B cell (primary cell): ENCODE results near the gene LRRC66. TPM values are rescaled to one million over a fixed set of nuclear protein-coding genes. Genes with fewer than 3 reads are reported as not detected.

ENCODE experiments used
- ATAC-seq: fragments of 200-7000 bp; cut with Tn5 transposase; one replicate; pipeline ENCODE4 v1.10.0; 2021; ENCODE audit warnings: low read depth, mild to moderate bottlenecking, moderate number of reproducible peaks, moderate library complexity
- CTCF ChIA-PET: fragments of 350-600 bp; sonication (Branson Sonifier 250); formaldehyde crosslinking; loops from one replicate; lab custom pipeline; 2021; ENCODE audit warnings: antibody characterized with exemption, inconsistent platforms; lab: Charles Lee
- POLR2A ChIA-PET: fragments of 350-600 bp; sonication (Branson Sonifier 250); formaldehyde crosslinking; loops from one replicate; lab custom pipeline; 2021; ENCODE audit warnings: antibody characterized with exemption; lab: Charles Lee
- DNase-seq: peaks from one replicate; pipeline ENCODE4 v3.0.0; 2013
- H2AFZ ChIP-seq: 2 replicates; pipeline ENCODE4 v1.6.1; 2012; ENCODE audit warnings: mild to moderate bottlenecking, low read depth, low read length; ENCODE audit not compliant: insufficient read depth, poor library complexity, severe bottlenecking
- H3K27ac ChIP-seq, 2 donors: 1 replicate in 1 of 2; 2 replicates in 1 of 2; pipeline ENCODE4 v1.5.1; 2012 to 2013; ENCODE audit warnings: low read length in 2 of 2, mild to moderate bottlenecking in 2 of 2, moderate library complexity in 1 of 2
- H3K27me3 ChIP-seq, 4 experiments: fragments of 200-600 bp in 1 of 4; sonication (generic) in 1 of 4; replicated peaks in 1 of 4; 1 replicate in 2 of 4; 2 replicates in 2 of 4; pipeline versions ENCODE4 v1.6.1 to v1.7.0; 2013 to 2016; ENCODE audit warnings: low read length in 3 of 4, mild to moderate bottlenecking in 2 of 4, mixed read lengths in 1 of 4, moderate library complexity in 1 of 4; ENCODE audit not compliant: insufficient read depth in 4 of 4, control insufficient read depth in 3 of 4; ENCODE audit errors: control extremely low read depth in 1 of 4
- H3K36me3 ChIP-seq, 2 experiments: replicated peaks in 1 of 2; 1 replicate in 1 of 2; 2 replicates in 1 of 2; pipeline versions ENCODE4 v1.6.1 to v1.7.1; 2013; ENCODE audit warnings: low read length in 1 of 2; ENCODE audit not compliant: insufficient read depth in 2 of 2, control insufficient read depth in 1 of 2; ENCODE audit errors: control extremely low read depth in 1 of 2, extremely low read depth in 1 of 2
- H3K4me1 ChIP-seq, 2 donors: fragments of 200-600 bp in 1 of 2; sonication (generic) in 1 of 2; 1 replicate in 1 of 2; 2 replicates in 1 of 2; pipeline versions ENCODE4 v1.5.1 to v1.6.1; 2013 to 2017; ENCODE audit warnings: low read length in 2 of 2; ENCODE audit not compliant: control insufficient read depth in 2 of 2, insufficient read depth in 2 of 2
- H3K4me2 ChIP-seq: replicated peaks from 2 replicates; pipeline ENCODE3; 2012; ENCODE audit warnings: mild to moderate bottlenecking, low read depth, low read length; ENCODE audit not compliant: poor library complexity, severe bottlenecking
- H3K4me3 ChIP-seq, 5 experiments: fragments of 200-600 bp in 1 of 5; sonication (generic) in 1 of 5; 1 replicate in 3 of 5; 2 replicates in 2 of 5; pipeline versions ENCODE4 v1.5.1 to v1.7.0; 2011 to 2016; ENCODE audit warnings: low read length in 4 of 5, mild to moderate bottlenecking in 4 of 5, low read depth in 2 of 5, control low read depth in 1 of 5, moderate library complexity in 1 of 5; ENCODE audit not compliant: insufficient read depth in 1 of 5; ENCODE audit errors: control extremely low read depth in 1 of 5, extremely low read depth in 1 of 5
- H3K79me2 ChIP-seq: fragments of 200-600 bp; sonication (generic); one replicate; pipeline ENCODE4 v1.6.0; 2016; ENCODE audit warnings: low read length; ENCODE audit not compliant: control insufficient read depth, insufficient read depth
- H3K9ac ChIP-seq: fragments of 200-600 bp; sonication (generic); 2 replicates; pipeline ENCODE4 v1.6.1; 2017; ENCODE audit warnings: mild to moderate bottlenecking, low read length, moderate library complexity
- H3K9me3 ChIP-seq, 3 donors: one replicate each; pipeline versions ENCODE4 v1.6.1 to v1.7.1; 2013; ENCODE audit warnings: low read length in 2 of 3; ENCODE audit not compliant: control insufficient read depth in 2 of 3, insufficient read depth in 1 of 3; ENCODE audit errors: control extremely low read depth in 1 of 3
- H4K20me1 ChIP-seq: 2 replicates; pipeline ENCODE4 v1.6.0; 2012; ENCODE audit warnings: mild to moderate bottlenecking, low read length; ENCODE audit not compliant: insufficient read depth, control insufficient read depth, poor library complexity, severe bottlenecking
- H3K27ac Mint-ChIP-seq: one replicate; pipeline ENCODE4 v1.8.0; 2021; ENCODE audit warnings: mixed read lengths
- H3K27me3 Mint-ChIP-seq: one replicate; pipeline ENCODE4 v1.8.0; 2021; ENCODE audit warnings: mixed read lengths
- H3K4me1 Mint-ChIP-seq: one replicate; pipeline ENCODE4 v1.8.0; 2021; ENCODE audit warnings: mixed read lengths
- H3K4me3 Mint-ChIP-seq: one replicate; pipeline ENCODE4 v1.8.0; 2021; ENCODE audit warnings: mixed read lengths
- H3K9me3 Mint-ChIP-seq: one replicate; pipeline ENCODE4 v1.8.0; 2022; ENCODE audit warnings: mixed read lengths; ENCODE audit not compliant: insufficient read depth
- CTCF ChIP-seq: fragments of 200-600 bp; IDR thresholded peaks from one replicate; pipeline ENCODE4 v1.8.0; 2022; ENCODE audit warnings: antibody characterized with exemption, mild to moderate bottlenecking
- EZH2 ChIP-seq: IDR thresholded peaks from 2 replicates; pipeline ENCODE4 v1.6.1; 2012; ENCODE audit warnings: borderline replicate concordance, low read depth, mild to moderate bottlenecking, moderate library complexity, low read length; ENCODE audit not compliant: insufficient read depth, poor library complexity, severe bottlenecking
- WGBS: methylation state at CpG from one replicate; pipeline ENCODE4 v1.1.5; 2013; ENCODE audit warnings: missing lambda C conversion rate; ENCODE audit not compliant: insufficient coverage; 5-methylcytosine and 5-hydroxymethylcytosine counted together
- intact Hi-C: fragments of 100-400 bp; cut with micrococcal nuclease; formaldehyde crosslinking; loops from one replicate; pipeline ENCODE4 v1.10.0; 2022
- polyA plus RNA-seq: library from polyadenylated mRNA; depleted of rRNA; stranded (reverse); fragments of >200 nt; gene quantifications from 2 replicates; pipeline ENCODE4 v1.2.3, GENCODE V29; 2012
- total RNA-seq, 2 donors: library from RNA; stranded (reverse); fragments of 120-200 nt in 1 of 2; gene quantifications; 1 replicate in 1 of 2; 2 replicates in 1 of 2; pipeline versions ENCODE4 v1.2.3 to v1.2.4, GENCODE V29; 2013 to 2022

LRRC66 gene
- total and polyA plus RNA-seq, 2 donors (not counting 1 experiment from before 2014, with no cell fraction given): 0.37 to 0.44 TPM

GRCh38 chr4:52028970-52029369, 8.8 kb upstream of the LRRC66 start:
- DNase-seq: no peak
- POLR2A ChIA-PET: no interaction called here
- intact Hi-C loops: no loop called here
- Histone ChIP-seq H4K20me1 (no peaks in the 10 kb centered on the region), H3K4me1 (no peaks in the 10 kb centered on the region), H2AFZ (no peak overlapping the region), H3K79me2 (no peaks in the 10 kb centered on the region), H3K27me3 (no peaks in the 10 kb centered on the region), H3K9ac (no peak overlapping the region), H3K27ac (no peak overlapping the region), H3K36me3 (no peaks in the 10 kb centered on the region), H3K4me2 (no peak overlapping the region), H3K9me3 (peaks cover 0 to 3% (median 0%) of the 10 kb centered on the region in 3 donors), H3K4me3 (no peak overlapping the region)
- Mint-ChIP-seq H3K9me3 (no peaks in the 10 kb centered on the region), H3K4me1 (no peaks in the 10 kb centered on the region), H3K27ac (no peak overlapping the region), H3K4me3 (no peak overlapping the region), H3K27me3 (no peaks in the 10 kb centered on the region)
- ATAC-seq: no peak
- CTCF ChIA-PET: interaction anchor here (1.4 to 4.0 kb wide), 2 partner anchors 16 to 197 kb away, joined by 4 to 17 read pairs; no protein-coding TSS in a partner anchor
- no CpG with 5 or more reads among the region's 1 CpG for WGBS
- TF ChIP-seq EZH2 (no peak), CTCF (no peak)

DNA sequence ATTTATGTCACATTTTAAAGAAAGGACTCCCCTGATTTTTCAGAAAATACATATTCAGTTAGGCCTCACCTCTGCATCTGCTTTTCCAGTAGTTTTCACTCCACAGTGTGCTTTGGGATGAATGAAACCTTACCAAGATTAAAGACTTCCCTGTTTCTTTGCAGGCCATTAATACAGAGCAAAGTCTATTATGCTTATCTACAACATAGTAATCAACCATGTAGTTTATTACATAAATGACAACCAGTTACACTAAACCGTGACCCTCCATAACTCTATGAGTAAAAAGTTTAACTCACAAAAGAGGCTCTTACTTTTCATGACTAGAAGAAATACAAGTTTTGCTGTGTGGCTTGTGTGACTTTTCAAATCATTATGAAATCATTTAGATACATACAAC, 2.3 kb downstream of the LRRC66 start:
- Mint-ChIP-seq H3K4me3 (no peak overlapping the region), H3K27me3 (no peaks in the 10 kb centered on the region), H3K9me3 (no peaks in the 10 kb centered on the region), H3K27ac (no peak overlapping the region), H3K4me1 (peaks cover 2% of the 10 kb centered on the region)
- Histone ChIP-seq H3K27ac (no peak overlapping the region), H4K20me1 (no peaks in the 10 kb centered on the region), H3K4me2 (no peak overlapping the region), H3K36me3 (peaks cover 0 to under 1% of the 10 kb centered on the region in 2 experiments), H3K9me3 (no peaks in the 10 kb centered on the region), H3K4me1 (no peaks in the 10 kb centered on the region), H3K27me3 (no peaks in the 10 kb centered on the region), H3K9ac (no peak overlapping the region), H2AFZ (no peak overlapping the region), H3K79me2 (no peaks in the 10 kb centered on the region), H3K4me3 (no peak overlapping the region)
- CTCF ChIA-PET: no interaction called here
- intact Hi-C loops: no loop called here
- DNase-seq (no peak), ATAC-seq (no peak)
- no peak for TF ChIP-seq EZH2
- TF ChIP-seq CTCF: no peak
- no CpG with 5 or more reads among the region's 1 CpG for WGBS
- POLR2A ChIA-PET: no interaction called here
